Smooth muscle cell (in vitro differentiated cells): ENCODE data around the gene EFNA2. TPM values are rescaled to one million over a fixed set of nuclear protein-coding genes. Genes with fewer than 3 reads are reported as not detected.

ENCODE experiments used
- DNase-seq: peaks from one replicate; lab custom pipeline; 2025; ENCODE audit not compliant: unreplicated experiment; lab: John Stamatoyannopoulos, UW
- H2AFZ ChIP-seq: fragments of 200-600 bp; sonication (generic); 2 replicates; pipeline ENCODE4 v1.6.0; 2016; ENCODE audit warnings: antibody characterized with exemption, low read depth, mild to moderate bottlenecking
- H3F3A ChIP-seq: fragments of 200-600 bp; sonication (generic); 2 replicates; pipeline ENCODE4 v1.6.0; 2017; ENCODE audit warnings: antibody characterized with exemption, low read depth
- H3K27ac ChIP-seq: fragments of 200-600 bp; sonication (generic); 2 replicates; pipeline ENCODE4 v1.5.1; 2016; ENCODE audit warnings: low read depth, mild to moderate bottlenecking
- H3K27me3 ChIP-seq: fragments of 200-600 bp; sonication (generic); 2 replicates; pipeline ENCODE4 v1.6.1; 2016; ENCODE audit warnings: low read depth, mild to moderate bottlenecking
- H3K36me3 ChIP-seq: fragments of 200-600 bp; sonication (generic); 2 replicates; pipeline ENCODE4 v1.5.1; 2016; ENCODE audit warnings: low read depth
- H3K4me1 ChIP-seq: fragments of 200-600 bp; sonication (generic); 2 replicates; pipeline ENCODE4 v1.5.1; 2016; ENCODE audit warnings: low read depth
- H3K4me2 ChIP-seq: fragments of 200-600 bp; sonication (generic); 2 replicates; pipeline ENCODE4 v1.6.0; 2016; ENCODE audit warnings: mild to moderate bottlenecking
- H3K4me3 ChIP-seq: fragments of 200-600 bp; sonication (generic); 2 replicates; pipeline ENCODE4 v1.5.1; 2016; ENCODE audit warnings: mild to moderate bottlenecking
- H3K79me2 ChIP-seq: fragments of 200-600 bp; sonication (generic); 2 replicates; pipeline ENCODE4 v1.6.0; 2016; ENCODE audit warnings: low read depth, mild to moderate bottlenecking
- H3K9ac ChIP-seq: fragments of 200-600 bp; sonication (generic); 2 replicates; pipeline ENCODE4 v1.6.0; 2016; ENCODE audit warnings: low read depth
- H3K9me3 ChIP-seq: fragments of 200-600 bp; sonication (generic); replicated peaks from 2 replicates; pipeline ENCODE4 v1.5.1; 2016; ENCODE audit warnings: low read depth
- H4K20me1 ChIP-seq: fragments of 200-600 bp; sonication (generic); 2 replicates; pipeline ENCODE4 v1.6.0; 2016; ENCODE audit warnings: low read depth
- CTCF ChIP-seq: fragments of 200-600 bp; sonication (generic); IDR thresholded peaks from 2 replicates; pipeline ENCODE4 v1.5.1; 2017; ENCODE audit warnings: borderline replicate concordance, mild to moderate bottlenecking, antibody characterized with exemption; ENCODE audit not compliant: insufficient read depth, poor library complexity, severe bottlenecking
- whole genome bisulfite sequencing: methylation state at CpG from one replicate; pipeline ENCODE4 v1.1.7; 2016; ENCODE audit warnings: low lambda C conversion rate; 5-methylcytosine and 5-hydroxymethylcytosine counted together
- polyA plus RNA-seq: library from polyadenylated mRNA; unstranded; fragments of >200 nt; fragmentation: Nextera tagmentation; extraction: Ambion mirVana; gene quantifications from 2 replicates; pipeline ENCODE4 v1.2.1, GENCODE V29; 2016
- total RNA-seq: library from RNA; depleted of rRNA; stranded (reverse); fragments of >200 nt; gene quantifications from 2 replicates; pipeline ENCODE4 v1.2.3, GENCODE V29; 2014

EFNA2 gene
- total and polyA plus RNA-seq, 2 experiments from 2014 or later: 0.89 to 6.2 TPM

- H3K36me3 ChIP-seq: no peaks in the 10 kb centered on the region
- H3K79me2 ChIP-seq: no peaks in the 10 kb centered on the region
- H3K27ac ChIP-seq: no peak overlapping the region
- H3K4me1 ChIP-seq: peaks cover 6% of the 10 kb centered on the region
- no peak for DNase-seq
- WGBS: 88% methylated on average over 9 of the region's 9 CpGs
- H3K27me3 ChIP-seq: peaks cover 10% of the 10 kb centered on the region
- H3K9ac ChIP-seq: no peak overlapping the region
- TF ChIP-seq CTCF: no peak
- no peaks in the 10 kb centered on the region for H3F3A ChIP-seq
- no peak overlapping the region for H3K4me2 ChIP-seq
- H2AFZ ChIP-seq: no peak overlapping the region
- H4K20me1 ChIP-seq: no peaks in the 10 kb centered on the region
- no peak overlapping the region for H3K4me3 ChIP-seq
- H3K9me3 ChIP-seq: no peaks in the 10 kb centered on the region
These were observed 35.9 kb downstream of the EFNA2 start for GRCh38 chr19:1321539-1321938.

- no peak for TF ChIP-seq CTCF
- 93% methylated on average over 11 of the region's 16 CpGs for WGBS
These were observed 36.7 kb downstream of the EFNA2 start for GRCh38 chr19:1322198-1322981.

GRCh38 chr19:1324249-1324805 lies 38.7 kb downstream of the EFNA2 start:
- Histone ChIP-seq H3F3A (no peaks in the 10 kb centered on the region), H3K9ac (no peak overlapping the region), H3K4me2 (no peak overlapping the region)

More at GRCh38 chr19:1322198-1322981, 36.7 kb downstream of the EFNA2 start:
- H3K36me3 ChIP-seq: no peaks in the 10 kb centered on the region
- no peak overlapping the region for H3K4me2 ChIP-seq
- H3K9ac ChIP-seq: no peak overlapping the region
- H3K4me1 ChIP-seq: peaks cover 6% of the 10 kb centered on the region
- H3K27me3 ChIP-seq: peaks cover 1% of the 10 kb centered on the region
- H3K9me3 ChIP-seq: no peaks in the 10 kb centered on the region
- no peaks in the 10 kb centered on the region for H3F3A ChIP-seq
- no peaks in the 10 kb centered on the region for H3K79me2 ChIP-seq
- no peak overlapping the region for H2AFZ ChIP-seq
- H3K4me3 ChIP-seq: no peak overlapping the region
- DNase-seq: no peak
- no peaks in the 10 kb centered on the region for H4K20me1 ChIP-seq
- no peak overlapping the region for H3K27ac ChIP-seq

More at GRCh38 chr19:1324249-1324805, 38.7 kb downstream of the EFNA2 start:
- 89% methylated on average over 12 of the region's 12 CpGs for WGBS
- no peak overlapping the region for H2AFZ ChIP-seq
- no peak overlapping the region for H3K27ac ChIP-seq
- no peaks in the 10 kb centered on the region for H4K20me1 ChIP-seq
- H3K79me2 ChIP-seq: no peaks in the 10 kb centered on the region
- no peak for DNase-seq
- no peaks in the 10 kb centered on the region for H3K36me3 ChIP-seq
- H3K4me3 ChIP-seq: no peak overlapping the region
- no peaks in the 10 kb centered on the region for H3K4me1 ChIP-seq
- no peak for TF ChIP-seq CTCF
- H3K27me3 ChIP-seq: no peaks in the 10 kb centered on the region
- H3K9me3 ChIP-seq: no peaks in the 10 kb centered on the region
